Measurements from ENCODE around the gene TAS2R8.

GRCh38 chr12:10842862-10843261, 35.8 kb upstream of the TAS2R8 start:
- no peak for TF ChIP-seq CTCF (conservative IDR thresholded peaks at IDR 0.05; ENCODE audit: low read depth, low read length)
- no peak for TF ChIP-seq EZH2phosphoT487 (IDR thresholded peaks at IDR 0.05; ENCODE audit: borderline replicate concordance, low read length)
- no peak for TF ChIP-seq EZH2 (IDR thresholded peaks at IDR 0.05; ENCODE audit: low read length, unreplicated experiment)
